GM21447 (cell line): ENCODE data around the gene DGKH.
"Not testable (repeated sequence)": the region's sequence is repeated elsewhere in the genome, so short reads cannot be mapped to it uniquely, and the experiment has no call there.

Experiments used
- ATAC-seq: cut with Tn5 transposase; IDR thresholded peaks from one replicate; pipeline ENCODE4 v1.9.1; 2021; ENCODE audit not compliant: unreplicated experiment

The DGKH gene

GRCh38 chr13:42219876-42220275 lies 171.4 kb downstream of the DGKH start:
- ATAC-seq = no peak

GRCh38 chr13:42221121-42221765 lies 172.8 kb downstream of the DGKH start:
- ATAC-seq = no peak

- ATAC-seq = no peak
Measured at GRCh38 chr13:42223681-42224080, 175.2 kb downstream of the DGKH start.

- no peak for ATAC-seq
Measured at GRCh38 chr13:42225051-42225450, 176.6 kb downstream of the DGKH start.

- not testable (repeated sequence) for ATAC-seq
Measured at GRCh38 chr13:42226759-42227158, 178.3 kb downstream of the DGKH start.

GRCh38 chr13:42228527-42228926 lies 180.1 kb downstream of the DGKH start:
- no peak for ATAC-seq

- no peak for ATAC-seq
Measured at GRCh38 chr13:42229287-42229686, 180.8 kb downstream of the DGKH start.

GRCh38 chr13:42232671-42233070 lies 184.2 kb downstream of the DGKH start:
- no peak for ATAC-seq

- ATAC-seq = no peak
Measured at GRCh38 chr13:42233726-42234125, 185.3 kb downstream of the DGKH start.

GRCh38 chr13:42239161-42239560 lies 190.7 kb downstream of the DGKH start:
- no peak for ATAC-seq

GRCh38 chr13:42239644-42240043 lies 191.2 kb downstream of the DGKH start:
- no peak for ATAC-seq

- no peak for ATAC-seq
Measured at GRCh38 chr13:42246541-42246940, 198.1 kb downstream of the DGKH start.

GRCh38 chr13:42247883-42248282 lies 199.4 kb downstream of the DGKH start:
- no peak for ATAC-seq

GRCh38 chr13:42255886-42256285 lies 207.4 kb downstream of the DGKH start:
- no peak for ATAC-seq

- no peak for ATAC-seq
Measured at GRCh38 chr13:42258747-42259146, 210.3 kb downstream of the DGKH start.

GRCh38 chr13:42259515-42259914 lies 211.1 kb downstream of the DGKH start:
- no peak for ATAC-seq

GRCh38 chr13:42260903-42261654 lies 212.6 kb downstream of the DGKH start:
- no peak for ATAC-seq

- ATAC-seq = no peak
Measured at GRCh38 chr13:42266473-42266872, 218.0 kb downstream of the DGKH start.

- ATAC-seq = no peak
Measured at GRCh38 chr13:42270160-42270856, 221.9 kb downstream of the DGKH start.

- no peak for ATAC-seq
Measured at GRCh38 chr13:42270857-42271215, 222.4 kb downstream of the DGKH start.

- peak; percentile 66 for ATAC-seq
Measured at GRCh38 chr13:42271337-42272114, 223.1 kb downstream of the DGKH start.
